Muscle of leg (tissue), 11 donors: ENCODE results near the gene ZNF467. TPM values are rescaled to one million over a fixed set of nuclear protein-coding genes. Genes with fewer than 3 reads are reported as not detected.

ENCODE experiments used
- DNase-seq: peaks from one replicate; pipeline ENCODE4 v3.0.0; 2013
- H3K27ac ChIP-seq: one replicate; pipeline ENCODE4 v1.5.1; 2013; ENCODE audit warnings: mild to moderate bottlenecking, low read length, control low read depth
- H3K27me3 ChIP-seq: one replicate; pipeline ENCODE4 v1.6.1; 2013; ENCODE audit warnings: low read length; ENCODE audit not compliant: control insufficient read depth, insufficient read depth
- H3K36me3 ChIP-seq: one replicate; pipeline ENCODE4 v1.6.1; 2013; ENCODE audit warnings: low read length; ENCODE audit not compliant: control insufficient read depth, insufficient read depth
- H3K4me1 ChIP-seq: one replicate; pipeline ENCODE4 v1.6.1; 2013; ENCODE audit warnings: low read length; ENCODE audit not compliant: control insufficient read depth, insufficient read depth
- H3K4me3 ChIP-seq: one replicate; pipeline ENCODE4 v1.5.1; 2013; ENCODE audit warnings: low read length, control low read depth
- H3K9me3 ChIP-seq: replicated peaks from 2 replicates; pipeline ENCODE4 v1.6.1; 2013; ENCODE audit warnings: low read depth, low read length; ENCODE audit not compliant: control insufficient read depth
- WGBS: methylation state at CpG from one replicate; pipeline ENCODE4 v1.1.5; 2013; ENCODE audit warnings: missing lambda C conversion rate; ENCODE audit not compliant: insufficient coverage; 5-methylcytosine and 5-hydroxymethylcytosine counted together
- polyA plus RNA-seq, 8 donors: library from polyadenylated mRNA; unstranded; fragments of 120-200 nt; gene quantifications; one replicate each; pipeline versions ENCODE4 v1.2.1 to v1.2.3, GENCODE V29; 2013; ENCODE audit warnings: inconsistent platforms in 1 of 8, low replicate concordance in 1 of 8; ENCODE audit not compliant: insufficient read length in 8 of 8, insufficient read depth in 1 of 8
- total RNA-seq: library from RNA; stranded (reverse); fragments of 120-200 nt; gene quantifications from one replicate; pipeline ENCODE4 v1.2.4, GENCODE V29; 2013

ZNF467 gene
- total and polyA plus RNA-seq, 9 donors: 3.0 to 14.3 (median 6.9) TPM

GRCh38 chr7:149811221-149811620, 37.8 kb upstream of the ZNF467 start:
- Histone ChIP-seq H3K4me1 (peaks cover 2% of the 10 kb centered on the region), H3K9me3 (no peaks in the 10 kb centered on the region), H3K36me3 (no peaks in the 10 kb centered on the region), H3K27me3 (no peaks in the 10 kb centered on the region), H3K27ac (no peak overlapping the region), H3K4me3 (no peak overlapping the region)
- WGBS: 17% methylated on average over 1 of the region's 3 CpGs
- no peak for DNase-seq

- H3K27me3 ChIP-seq: peaks cover 2% of the 10 kb centered on the region
- H3K4me3 ChIP-seq: no peak overlapping the region
- H3K36me3 ChIP-seq: no peaks in the 10 kb centered on the region
- 75% methylated on average over 1 of the region's 2 CpGs for WGBS
- H3K27ac ChIP-seq: no peak overlapping the region
- H3K4me1 ChIP-seq: no peaks in the 10 kb centered on the region
- no peak for DNase-seq
- no peaks in the 10 kb centered on the region for H3K9me3 ChIP-seq
Measured at GRCh38 chr7:149809215-149809614, 35.8 kb upstream of the ZNF467 start.

GRCh38 chr7:149808311-149808710, 34.9 kb upstream of the ZNF467 start:
- Histone ChIP-seq H3K27me3 (peaks cover 2% of the 10 kb centered on the region), H3K4me3 (no peak overlapping the region), H3K4me1 (no peaks in the 10 kb centered on the region), H3K36me3 (no peaks in the 10 kb centered on the region), H3K9me3 (no peaks in the 10 kb centered on the region), H3K27ac (no peak overlapping the region)
- DNase-seq: no peak
- 86% methylated on average over 5 of the region's 10 CpGs for WGBS

- DNase-seq: no peak
- 83% methylated on average over 11 of the region's 16 CpGs for WGBS
- Histone ChIP-seq H3K27ac (no peak overlapping the region), H3K36me3 (no peaks in the 10 kb centered on the region), H3K4me1 (no peaks in the 10 kb centered on the region), H3K4me3 (no peak overlapping the region), H3K9me3 (no peaks in the 10 kb centered on the region), H3K27me3 (peaks cover 2% of the 10 kb centered on the region)
Measured at GRCh38 chr7:149806726-149807125, 33.3 kb upstream of the ZNF467 start.

GRCh38 chr7:149804106-149804505, 30.7 kb upstream of the ZNF467 start:
- no peaks in the 10 kb centered on the region for H3K9me3 ChIP-seq
- no peaks in the 10 kb centered on the region for H3K36me3 ChIP-seq
- H3K4me3 ChIP-seq: no peak overlapping the region
- H3K27ac ChIP-seq: no peak overlapping the region
- WGBS: 69% methylated on average over 6 of the region's 9 CpGs
- peaks cover 2% of the 10 kb centered on the region for H3K27me3 ChIP-seq
- no peaks in the 10 kb centered on the region for H3K4me1 ChIP-seq
- DNase-seq: no peak

- Histone ChIP-seq H3K36me3 (no peaks in the 10 kb centered on the region), H3K27ac (no peak overlapping the region), H3K4me3 (no peak overlapping the region), H3K4me1 (no peaks in the 10 kb centered on the region), H3K27me3 (peaks cover 2% of the 10 kb centered on the region), H3K9me3 (no peaks in the 10 kb centered on the region)
- no peak for DNase-seq
- WGBS: 64% methylated on average over 11 of the region's 17 CpGs
Measured at GRCh38 chr7:149803551-149804074, 30.2 kb upstream of the ZNF467 start.

- Histone ChIP-seq H3K27me3 (peaks cover 2% of the 10 kb centered on the region), H3K4me3 (no peak overlapping the region), H3K36me3 (no peaks in the 10 kb centered on the region), H3K27ac (no peak overlapping the region), H3K4me1 (no peaks in the 10 kb centered on the region), H3K9me3 (no peaks in the 10 kb centered on the region)
- DNase-seq: no peak
- 92% methylated on average over 8 of the region's 12 CpGs for WGBS
Measured at GRCh38 chr7:149802966-149803365, 29.6 kb upstream of the ZNF467 start.

- Histone ChIP-seq H3K36me3 (no peaks in the 10 kb centered on the region), H3K4me3 (no peak overlapping the region), H3K4me1 (no peaks in the 10 kb centered on the region), H3K27ac (no peak overlapping the region), H3K27me3 (peaks cover 2% of the 10 kb centered on the region), H3K9me3 (no peaks in the 10 kb centered on the region)
- no peak for DNase-seq
- 88% methylated on average over 16 of the region's 16 CpGs for WGBS
Measured at GRCh38 chr7:149801816-149802215, 28.4 kb upstream of the ZNF467 start.

- Histone ChIP-seq H3K36me3 (no peaks in the 10 kb centered on the region), H3K27me3 (peaks cover 2% of the 10 kb centered on the region), H3K9me3 (no peaks in the 10 kb centered on the region), H3K4me3 (no peak overlapping the region), H3K4me1 (no peaks in the 10 kb centered on the region), H3K27ac (no peak overlapping the region)
- DNase-seq: no peak
- 90% methylated on average over 2 of the region's 2 CpGs for WGBS
Measured at GRCh38 chr7:149801002-149801566, 27.7 kb upstream of the ZNF467 start.

GRCh38 chr7:149800169-149800555, 26.8 kb upstream of the ZNF467 start:
- Histone ChIP-seq H3K4me3 (no peak overlapping the region), H3K27ac (no peak overlapping the region), H3K9me3 (no peaks in the 10 kb centered on the region), H3K36me3 (no peaks in the 10 kb centered on the region), H3K4me1 (no peaks in the 10 kb centered on the region), H3K27me3 (no peaks in the 10 kb centered on the region)
- no peak for DNase-seq
- WGBS: 83% methylated on average over 13 of the region's 13 CpGs
